Esophagus (tissue), 2 donors: ENCODE results near the gene CDC42EP1. TPM values are rescaled to one million over a fixed set of nuclear protein-coding genes. Genes with fewer than 3 reads are reported as not detected.
"Not testable (repeated sequence)": the region's sequence is repeated elsewhere in the genome, so short reads cannot be mapped to it uniquely, and the experiment has no call there.

ENCODE experiments used
- H3K27ac ChIP-seq, 2 donors: one replicate each; pipeline ENCODE4 v1.5.1; 2013; ENCODE audit warnings: low read depth in 2 of 2, mild to moderate bottlenecking in 2 of 2, inconsistent platforms in 1 of 2, low read length in 1 of 2, moderate library complexity in 1 of 2
- H3K27me3 ChIP-seq, 2 donors: one replicate each; pipeline ENCODE4 v1.6.1; 2013; ENCODE audit warnings: low read length in 2 of 2, control low read depth in 1 of 2, mild to moderate bottlenecking in 1 of 2; ENCODE audit not compliant: insufficient read depth in 2 of 2, control insufficient read depth in 1 of 2
- H3K36me3 ChIP-seq, 2 donors: one replicate each; pipeline ENCODE4 v1.6.1; 2013; ENCODE audit warnings: low read length in 1 of 2; ENCODE audit not compliant: control insufficient read depth in 2 of 2, insufficient read depth in 2 of 2
- H3K4me1 ChIP-seq, 2 donors: one replicate each; pipeline ENCODE4 v1.6.1; 2013; ENCODE audit warnings: low read length in 1 of 2; ENCODE audit not compliant: control insufficient read depth in 2 of 2, insufficient read depth in 2 of 2
- H3K4me3 ChIP-seq, 2 donors: one replicate each; pipeline ENCODE4 v1.5.1; 2013; ENCODE audit warnings: low read length in 2 of 2, mild to moderate bottlenecking in 2 of 2, low read depth in 1 of 2, moderate library complexity in 1 of 2
- H3K9me3 ChIP-seq, 2 donors: one replicate each; pipeline ENCODE4 v1.6.1; 2013; ENCODE audit warnings: mild to moderate bottlenecking in 2 of 2, low read depth in 1 of 2, low read length in 1 of 2, moderate library complexity in 1 of 2; ENCODE audit not compliant: control insufficient read depth in 2 of 2, insufficient read depth in 1 of 2
- WGBS, 2 donors: extraction: QIAGEN DNeasy Blood & Tissue Kit; methylation state at CpG; one replicate each; pipeline ENCODE4 v1.1.7; 2013; 5-methylcytosine and 5-hydroxymethylcytosine counted together
- polyA plus RNA-seq, 2 donors: library from polyadenylated mRNA; stranded (reverse); fragments of 200-250 nt; gene quantifications; one replicate each; pipeline ENCODE4 v1.2.3, GENCODE V29; 2013
- donor health status: healthy with polysubstance abuse.
- donor health status: Bipolar disorder and iron deficiency.

The CDC42EP1 gene
- polyA plus RNA-seq, 2 donors, result 50.1 to 64.3 TPM

- no peaks in the 10 kb centered on the region for H3K9me3 ChIP-seq
- 28 to 29% methylated on average over 9 of the region's 9 CpGs for WGBS, 2 donors
- H3K36me3 ChIP-seq, result no peaks in the 10 kb centered on the region
- H3K27me3 ChIP-seq, result no peaks in the 10 kb centered on the region
- H3K4me3 ChIP-seq, result no peak overlapping the region
- peaks cover 1% of the 10 kb centered on the region in 2 donors for H3K4me1 ChIP-seq
- no peak overlapping the region for H3K27ac ChIP-seq
Measured at GRCh38 chr22:37533995-37534394, 26.3 kb upstream of the CDC42EP1 start.

DNA sequence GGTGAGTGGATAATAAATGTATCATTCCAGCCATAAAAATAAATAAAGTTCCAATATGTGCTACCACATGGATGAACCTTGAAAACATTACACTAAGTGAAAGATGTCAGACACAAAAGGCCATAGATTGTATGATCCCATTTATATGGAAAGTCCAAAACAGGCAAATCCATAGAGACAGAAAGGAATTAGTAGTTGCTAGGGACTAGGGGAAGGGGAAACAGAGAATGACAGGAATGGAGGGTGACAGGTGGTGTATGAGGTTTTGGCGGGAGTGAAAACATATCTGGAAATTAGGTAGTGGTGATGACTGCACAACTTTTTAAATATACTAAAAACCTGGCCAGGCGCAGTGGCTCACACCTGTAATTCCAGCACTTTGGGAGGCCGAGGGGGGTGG lies 25.8 kb upstream of the CDC42EP1 start:
- Histone ChIP-seq H3K27ac (no peak overlapping the region), H3K9me3 (no peaks in the 10 kb centered on the region), H3K4me1 (peaks cover 2 to 3% of the 10 kb centered on the region in 2 donors), H3K27me3 (no peaks in the 10 kb centered on the region), H3K36me3 (no peaks in the 10 kb centered on the region), H3K4me3 (no peak overlapping the region)
- 92 to 93% methylated on average over 3 of the region's 3 CpGs for WGBS, 2 donors

GRCh38 chr22:37535159-37535558 lies 25.1 kb upstream of the CDC42EP1 start:
- H3K4me1 ChIP-seq, result peaks cover 2 to 3% of the 10 kb centered on the region in 2 donors
- WGBS, 2 donors, result 91 to 95% methylated on average over 6 of the region's 6 CpGs

DNA sequence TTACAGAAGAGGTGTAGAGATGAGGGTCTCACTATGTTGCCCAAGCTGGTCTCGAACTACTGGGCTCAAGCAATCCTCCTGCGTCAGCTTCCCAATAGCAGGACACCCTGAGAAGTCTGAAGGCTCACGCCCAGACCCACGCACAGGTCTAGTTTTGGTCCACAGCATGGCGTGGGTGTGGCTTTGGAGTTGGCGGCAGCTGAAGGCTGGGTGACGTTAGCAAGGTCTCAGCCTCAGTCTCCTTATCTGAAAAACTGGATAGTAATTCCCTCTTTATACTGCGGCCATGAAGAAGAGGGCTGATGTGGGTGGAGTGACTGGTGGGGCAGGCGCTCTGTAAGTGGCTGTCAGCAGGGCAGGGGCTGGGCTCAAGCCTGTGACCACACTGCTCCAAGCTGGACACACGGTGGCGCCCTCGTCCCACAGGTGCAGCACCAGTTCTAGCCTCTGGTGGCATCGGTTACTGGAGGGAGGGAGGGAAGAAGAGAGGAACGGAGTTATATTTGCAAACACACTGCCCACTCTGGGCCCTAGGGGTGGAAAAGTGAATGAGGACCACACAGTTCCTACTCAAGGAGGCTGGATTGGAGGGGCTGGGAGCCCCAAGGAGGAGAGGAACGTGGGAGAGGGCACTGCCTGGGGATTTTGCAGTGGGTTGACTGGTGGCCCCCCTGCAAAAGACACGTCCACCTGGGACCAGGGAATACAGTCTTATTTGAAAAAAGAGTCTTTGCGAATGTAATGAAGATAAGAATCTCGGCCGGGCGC lies 21.5 kb upstream of the CDC42EP1 start:
- Histone ChIP-seq H3K27me3 (no peaks in the 10 kb centered on the region), H3K4me1 (peaks cover 2 to 8% of the 10 kb centered on the region in 2 donors), H3K4me3 (no peak overlapping the region), H3K9me3 (no peaks in the 10 kb centered on the region), H3K36me3 (no peaks in the 10 kb centered on the region), H3K27ac (peak overlapping the region; percentile 38 to 71)
- WGBS, 2 donors, result 14 to 15% methylated on average over 20 of the region's 20 CpGs

More at GRCh38 chr22:37535159-37535558, 25.1 kb upstream of the CDC42EP1 start:
- Histone ChIP-seq H3K4me3 (no peak overlapping the region), H3K27ac (no peak overlapping the region), H3K27me3 (no peaks in the 10 kb centered on the region), H3K9me3 (no peaks in the 10 kb centered on the region), H3K36me3 (no peaks in the 10 kb centered on the region)

DNA sequence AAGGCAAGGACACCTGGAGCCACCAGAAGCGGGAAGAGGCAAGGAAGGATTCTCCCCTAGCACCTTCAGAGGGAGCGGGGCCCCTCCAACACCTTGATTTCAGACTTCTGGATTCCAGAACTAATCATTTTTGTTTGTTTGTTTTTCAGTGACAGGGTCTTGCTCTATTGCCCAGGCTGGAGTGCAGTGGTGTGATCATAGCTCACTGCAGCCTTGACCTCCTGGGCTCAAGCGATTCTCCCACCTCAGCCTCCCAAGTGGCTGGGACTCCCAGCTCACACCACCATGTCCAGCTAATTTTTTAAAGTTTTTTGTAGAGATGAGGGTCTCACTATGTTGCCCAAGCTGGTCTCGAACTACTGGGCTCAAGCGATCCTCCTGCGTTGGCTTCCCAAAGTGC lies 20.5 kb upstream of the CDC42EP1 start:
- not testable (repeated sequence) for H3K27me3 ChIP-seq, H3K27ac ChIP-seq, H3K4me1 ChIP-seq, H3K36me3 ChIP-seq, H3K4me3 ChIP-seq, H3K9me3 ChIP-seq
- 88 to 93% methylated on average over 6 of the region's 6 CpGs for WGBS, 2 donors

DNA sequence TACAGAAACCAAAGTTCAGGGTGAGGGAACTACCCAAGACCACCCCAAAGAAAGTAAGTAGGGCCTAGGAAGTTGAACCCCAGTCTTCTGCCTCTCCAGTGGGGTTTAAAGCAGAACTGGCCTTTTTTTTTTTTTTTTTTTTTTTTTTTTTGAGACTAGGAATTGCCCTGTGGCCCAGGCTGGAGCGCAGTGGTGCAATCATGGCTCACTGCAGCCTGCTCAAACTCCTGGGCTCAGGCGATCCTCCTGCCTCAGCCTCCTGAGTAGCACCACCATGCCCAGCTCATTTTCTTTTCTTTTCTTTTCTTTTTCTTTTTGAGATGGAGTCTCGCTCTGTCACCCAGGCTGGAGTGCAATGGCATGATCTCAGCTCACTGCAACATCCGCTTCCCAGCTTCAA lies 17.9 kb upstream of the CDC42EP1 start:
- H3K27me3 ChIP-seq, H3K36me3 ChIP-seq, H3K9me3 ChIP-seq, H3K4me3 ChIP-seq: not testable (repeated sequence)
- WGBS, 2 donors, result 84 to 86% methylated on average over 4 of the region's 4 CpGs
- Histone ChIP-seq H3K4me1 (peaks cover 6 to 20% of the 10 kb centered on the region in 2 donors), H3K27ac (peak overlapping the region; percentile 95 to 97)

DNA sequence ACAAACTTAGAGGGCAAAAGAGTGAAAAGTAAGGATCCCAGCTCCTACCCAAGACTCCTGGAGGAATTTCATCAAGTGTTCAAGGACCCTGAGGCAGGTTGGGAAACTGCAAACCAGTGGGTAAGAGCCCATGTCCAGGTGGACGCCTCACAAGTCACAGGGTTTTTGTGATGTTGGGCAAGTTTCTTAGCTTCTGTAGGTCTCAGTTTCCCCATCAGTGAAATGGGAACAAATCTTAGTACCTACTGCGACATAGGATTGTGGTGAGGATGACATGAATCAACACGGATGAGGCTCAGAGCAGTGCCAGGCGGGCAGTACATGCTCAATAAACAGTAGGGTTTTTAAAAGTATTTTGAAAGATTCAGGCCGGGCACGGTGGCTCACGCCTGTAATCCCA lies 17.3 kb upstream of the CDC42EP1 start:
- Histone ChIP-seq H3K4me3 (no peak overlapping the region), H3K4me1 (peaks cover 8 to 20% of the 10 kb centered on the region in 2 donors), H3K27ac (peak overlapping the region; percentile 95 to 97), H3K27me3 (no peaks in the 10 kb centered on the region), H3K9me3 (no peaks in the 10 kb centered on the region), H3K36me3 (no peaks in the 10 kb centered on the region)
- 87 to 90% methylated on average over 7 of the region's 7 CpGs for WGBS, 2 donors

GRCh38 chr22:37544955-37545702 lies 15.2 kb upstream of the CDC42EP1 start:
- peak overlapping the region; percentile 22 to 36 for H3K4me3 ChIP-seq
- H3K9me3 ChIP-seq, result no peaks in the 10 kb centered on the region
- no peaks in the 10 kb centered on the region for H3K36me3 ChIP-seq
- H3K27me3 ChIP-seq, result no peaks in the 10 kb centered on the region
- H3K4me1 ChIP-seq, result peaks cover 6 to 17% of the 10 kb centered on the region in 2 donors
- WGBS, 2 donors, result 36 to 40% methylated on average over 11 of the region's 11 CpGs
- peak overlapping the region; percentile 87 to 91 for H3K27ac ChIP-seq

- Histone ChIP-seq H3K9me3 (no peaks in the 10 kb centered on the region), H3K36me3 (no peaks in the 10 kb centered on the region), H3K4me1 (peaks cover 6 to 16% of the 10 kb centered on the region in 2 donors), H3K27me3 (no peaks in the 10 kb centered on the region), H3K4me3 (peak overlapping the region; percentile 16 to 36), H3K27ac (peak overlapping the region; percentile 87 to 91)
- 9 to 11% methylated on average over 28 of the region's 28 CpGs for WGBS, 2 donors
Measured at GRCh38 chr22:37545703-37546436, 14.4 kb upstream of the CDC42EP1 start.
